ENCODE measurements around the gene SQSTM1.

SQSTM1 gene

DNA sequence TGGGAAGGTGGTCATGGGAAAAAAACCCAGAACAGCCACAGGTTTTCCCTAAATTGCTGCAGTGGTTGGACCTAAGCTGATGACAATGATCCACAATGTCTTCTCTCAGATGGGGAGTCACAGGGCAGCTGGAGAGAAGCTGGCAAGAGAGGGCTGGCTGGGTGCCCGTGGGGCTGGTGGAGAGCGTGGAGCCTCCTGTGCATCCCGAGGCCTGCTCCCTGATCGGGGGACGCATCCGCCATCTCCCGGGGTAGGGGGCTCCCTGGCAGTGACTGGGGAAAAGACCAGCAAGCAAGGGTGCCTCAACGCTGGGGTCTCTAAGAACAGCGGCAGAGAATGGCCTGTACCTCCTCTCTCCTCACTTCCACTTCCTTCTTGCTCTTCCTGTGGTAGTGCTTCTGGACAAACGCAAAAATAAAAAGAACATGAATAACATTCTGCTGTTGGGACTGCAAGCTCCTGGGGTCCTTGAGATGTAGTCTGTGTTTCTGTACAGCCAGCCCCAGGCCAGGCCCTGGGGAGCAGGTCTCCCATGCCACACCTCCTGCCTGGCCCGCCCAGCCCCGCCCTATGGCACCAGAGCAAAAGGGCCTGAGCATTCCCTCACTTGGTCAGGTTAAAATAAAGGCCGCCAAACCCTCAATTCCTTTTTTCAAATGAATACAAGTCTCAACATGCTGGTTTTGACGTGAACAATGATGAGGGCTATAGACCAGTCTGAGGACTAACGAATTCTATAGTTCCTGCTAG lies 45.0 kb downstream of the SQSTM1 start:
- H3K4me3 ChIP-seq (ENCODE audit: low read depth, low read length), result no peak overlapping the region
- TF ChIP-seq, protein P1, sequence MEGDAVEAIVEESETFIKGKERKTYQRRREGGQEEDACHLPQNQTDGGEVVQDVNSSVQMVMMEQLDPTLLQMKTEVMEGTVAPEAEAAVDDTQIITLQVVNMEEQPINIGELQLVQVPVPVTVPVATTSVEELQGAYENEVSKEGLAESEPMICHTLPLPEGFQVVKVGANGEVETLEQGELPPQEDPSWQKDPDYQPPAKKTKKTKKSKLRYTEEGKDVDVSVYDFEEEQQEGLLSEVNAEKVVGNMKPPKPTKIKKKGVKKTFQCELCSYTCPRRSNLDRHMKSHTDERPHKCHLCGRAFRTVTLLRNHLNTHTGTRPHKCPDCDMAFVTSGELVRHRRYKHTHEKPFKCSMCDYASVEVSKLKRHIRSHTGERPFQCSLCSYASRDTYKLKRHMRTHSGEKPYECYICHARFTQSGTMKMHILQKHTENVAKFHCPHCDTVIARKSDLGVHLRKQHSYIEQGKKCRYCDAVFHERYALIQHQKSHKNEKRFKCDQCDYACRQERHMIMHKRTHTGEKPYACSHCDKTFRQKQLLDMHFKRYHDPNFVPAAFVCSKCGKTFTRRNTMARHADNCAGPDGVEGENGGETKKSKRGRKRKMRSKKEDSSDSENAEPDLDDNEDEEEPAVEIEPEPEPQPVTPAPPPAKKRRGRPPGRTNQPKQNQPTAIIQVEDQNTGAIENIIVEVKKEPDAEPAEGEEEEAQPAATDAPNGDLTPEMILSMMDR (IDR thresholded peaks at IDR 0.05; ENCODE audit: control insufficient read depth, extremely low read depth, insufficient read depth), result no peak
- DNase-seq (ENCODE audit: low read depth), result no peak

DNA sequence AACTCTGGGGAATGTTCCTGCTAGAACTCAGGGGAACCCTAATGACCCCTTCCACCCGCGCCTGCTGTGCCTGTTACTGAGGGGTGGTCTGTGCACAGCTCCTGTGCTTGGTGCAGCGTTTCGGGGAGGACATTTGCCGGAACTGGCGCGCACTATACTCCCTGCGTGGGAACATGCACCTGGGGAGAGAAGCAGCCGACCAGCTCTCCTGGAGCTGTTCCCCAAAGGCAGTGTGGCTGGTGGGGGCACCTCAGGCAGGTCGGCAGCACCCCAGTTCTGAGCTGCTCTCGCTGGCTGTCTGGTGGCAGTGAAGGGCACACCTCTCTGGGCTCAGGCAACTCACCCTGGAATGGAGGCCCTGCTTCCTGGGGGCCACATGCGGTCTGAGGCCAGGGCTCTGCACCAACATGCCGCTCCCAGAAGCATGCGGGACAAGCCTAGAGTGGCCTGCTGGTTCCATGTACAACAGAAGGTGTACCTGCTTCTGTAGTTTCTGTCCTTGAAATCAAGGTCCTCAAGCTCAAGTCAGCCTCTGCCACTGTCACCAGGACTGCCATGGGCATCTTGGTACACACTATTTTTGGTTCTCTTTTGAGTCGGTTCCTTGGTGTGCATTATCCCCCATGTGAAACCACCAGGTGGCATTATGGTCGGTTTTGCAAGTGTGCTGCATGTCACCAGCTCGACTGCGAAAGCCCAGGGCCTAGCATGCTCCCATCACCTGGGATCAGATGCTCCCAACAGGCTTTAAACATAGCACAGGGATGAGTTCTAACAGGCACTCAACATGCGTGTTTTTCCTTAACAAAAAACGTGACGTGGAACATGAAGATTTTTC lies 45.8 kb downstream of the SQSTM1 start:
- TF ChIP-seq, protein P1 (IDR thresholded peaks at IDR 0.05; ENCODE audit: control insufficient read depth, extremely low read depth, insufficient read depth), result peak; percentile 22; the same call in 1 of the 2 replicates
- H3K4me3 ChIP-seq (ENCODE audit: low read depth, low read length), result no peak overlapping the region
- DNase-seq (ENCODE audit: low read depth), result no peak

DNA sequence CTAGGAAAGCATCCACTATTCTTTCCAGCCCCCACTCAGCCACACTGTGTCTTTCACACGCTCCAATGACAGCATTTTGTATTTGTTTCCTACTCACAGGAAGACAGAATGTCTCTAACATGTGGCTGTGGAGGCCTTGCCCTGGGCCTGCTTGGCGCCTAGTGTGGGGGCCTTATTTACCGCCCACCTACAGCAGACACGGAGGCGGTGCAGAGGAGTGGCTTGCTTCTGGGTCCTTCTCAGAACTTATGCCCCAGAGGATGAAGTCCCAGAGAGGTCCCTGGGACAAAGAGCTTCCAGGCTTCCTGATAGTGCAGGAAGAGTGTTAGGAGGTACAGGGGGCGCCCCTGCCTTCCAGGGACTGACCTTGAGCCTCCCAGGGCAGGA lies 46.4 kb downstream of the SQSTM1 start:
- DNase-seq (ENCODE audit: low read depth), result no peak
- no peak overlapping the region for H3K4me3 ChIP-seq (ENCODE audit: low read depth, low read length)
- TF ChIP-seq, protein P1 (IDR thresholded peaks at IDR 0.05; ENCODE audit: control insufficient read depth, extremely low read depth, insufficient read depth), result no peak

DNA sequence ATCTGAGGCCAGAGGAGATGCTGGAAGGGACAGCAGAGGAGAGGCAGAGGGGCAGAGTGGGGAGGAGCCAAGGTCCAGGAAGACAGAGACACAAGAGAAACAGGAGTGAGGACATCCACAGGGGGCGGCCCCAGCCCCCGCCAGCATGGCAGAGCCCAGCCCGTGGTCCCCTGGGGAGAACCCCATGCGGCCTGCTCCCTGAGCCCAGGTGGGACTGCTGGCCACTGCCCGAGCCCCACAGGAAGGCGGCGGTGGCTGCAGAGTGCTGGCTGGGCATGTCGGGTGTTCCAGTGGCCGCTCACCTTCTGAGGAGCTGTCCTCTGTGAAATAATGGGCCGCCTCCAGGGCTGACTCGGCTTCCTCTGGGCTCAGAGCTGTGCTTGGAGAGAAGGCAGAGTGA lies 46.8 kb downstream of the SQSTM1 start:
- DNase-seq (ENCODE audit: low read depth), result no peak
- TF ChIP-seq, protein P1 (IDR thresholded peaks at IDR 0.05; ENCODE audit: control insufficient read depth, extremely low read depth, insufficient read depth), result no peak
- no peak overlapping the region for H3K4me3 ChIP-seq (ENCODE audit: low read depth, low read length)

DNA sequence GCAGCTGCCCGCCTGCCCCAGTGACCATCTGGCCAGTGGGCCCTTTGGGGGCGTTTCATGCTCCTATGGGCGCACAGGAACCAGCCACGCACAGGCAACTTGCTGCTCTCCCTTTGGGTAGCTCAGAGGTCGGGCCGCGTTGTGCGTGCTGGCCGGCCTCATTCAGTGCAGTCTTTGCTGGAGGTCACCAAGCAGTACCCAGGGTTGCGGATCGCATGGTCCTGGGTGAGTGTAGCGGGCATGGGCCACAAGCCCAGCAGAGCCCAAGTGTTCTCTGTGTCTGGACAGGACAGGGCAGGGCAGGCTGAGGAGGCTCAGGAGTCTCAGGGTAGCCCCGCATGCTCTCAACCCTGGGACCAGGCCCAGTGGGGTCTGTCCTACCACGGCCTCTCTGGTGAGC lies 47.8 kb downstream of the SQSTM1 start:
- TF ChIP-seq, protein P1 (IDR thresholded peaks at IDR 0.05; ENCODE audit: control insufficient read depth, extremely low read depth, insufficient read depth), result no peak
- no peak for DNase-seq (ENCODE audit: low read depth)
- no peak overlapping the region for H3K4me3 ChIP-seq (ENCODE audit: low read depth, low read length)

DNA sequence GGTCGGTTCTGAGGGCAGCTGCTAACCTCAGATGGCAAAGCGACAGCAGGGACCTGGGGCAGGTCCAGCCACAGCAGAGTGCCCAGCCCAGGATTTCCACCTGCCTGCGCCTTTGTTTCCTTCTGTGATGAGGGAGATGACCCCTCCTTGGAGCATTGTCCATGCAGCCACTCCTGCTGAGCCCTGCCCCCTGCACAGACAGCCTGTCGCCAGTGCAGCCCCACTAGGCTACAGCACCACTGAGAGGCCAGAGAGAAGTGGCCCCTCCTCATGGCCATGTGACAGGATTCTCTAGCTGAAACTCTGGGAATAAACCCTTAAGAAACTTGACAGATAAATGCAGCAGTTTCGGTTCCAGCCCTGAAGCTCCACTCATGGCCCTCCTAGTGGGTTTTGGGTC lies 48.4 kb downstream of the SQSTM1 start:
- DNase-seq (ENCODE audit: low read depth), result no peak
- TF ChIP-seq, protein P1 (IDR thresholded peaks at IDR 0.05; ENCODE audit: control insufficient read depth, extremely low read depth, insufficient read depth), result no peak
- H3K4me3 ChIP-seq (ENCODE audit: low read depth, low read length), result no peak overlapping the region
